Measurements from ENCODE around the gene CNNM1. TPM values are rescaled to one million over a fixed set of nuclear protein-coding genes. Genes with fewer than 3 reads are reported as not detected.

Gene CNNM1
- total and polyA plus RNA-seq, 8 donors, result under 0.01 to 0.87 (median 0.31) TPM; not detected in 1

DNA sequence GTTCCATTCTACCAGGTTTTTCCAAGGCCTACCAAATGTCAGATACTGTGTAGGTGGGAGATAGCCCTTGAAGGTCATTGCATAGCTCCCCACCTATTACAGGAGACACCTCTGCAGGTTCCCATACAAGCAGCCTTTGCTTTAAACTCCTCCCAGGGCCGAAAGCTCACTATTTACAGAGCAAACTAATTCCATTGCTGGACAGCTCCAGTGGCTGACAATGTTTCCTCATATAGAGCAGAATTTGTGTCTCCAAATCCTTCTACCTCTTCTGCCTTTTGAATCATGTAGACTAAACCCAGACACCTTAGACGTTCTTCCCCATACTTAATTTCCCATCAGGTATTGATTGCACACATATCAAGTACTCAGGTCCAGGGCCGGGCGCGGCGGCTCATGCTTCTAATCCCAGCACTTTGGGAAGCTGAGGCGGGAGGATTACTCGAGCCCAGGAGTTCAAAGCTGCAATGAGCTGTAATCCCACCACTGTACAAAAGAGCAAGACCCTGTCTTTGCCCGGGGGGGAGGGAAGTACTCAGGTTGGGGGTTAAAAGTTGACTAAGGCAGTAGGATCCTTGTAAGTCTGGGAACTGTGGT, 2.1 kb downstream of the CNNM1 start:
- TF ChIP-seq, protein P1, sequence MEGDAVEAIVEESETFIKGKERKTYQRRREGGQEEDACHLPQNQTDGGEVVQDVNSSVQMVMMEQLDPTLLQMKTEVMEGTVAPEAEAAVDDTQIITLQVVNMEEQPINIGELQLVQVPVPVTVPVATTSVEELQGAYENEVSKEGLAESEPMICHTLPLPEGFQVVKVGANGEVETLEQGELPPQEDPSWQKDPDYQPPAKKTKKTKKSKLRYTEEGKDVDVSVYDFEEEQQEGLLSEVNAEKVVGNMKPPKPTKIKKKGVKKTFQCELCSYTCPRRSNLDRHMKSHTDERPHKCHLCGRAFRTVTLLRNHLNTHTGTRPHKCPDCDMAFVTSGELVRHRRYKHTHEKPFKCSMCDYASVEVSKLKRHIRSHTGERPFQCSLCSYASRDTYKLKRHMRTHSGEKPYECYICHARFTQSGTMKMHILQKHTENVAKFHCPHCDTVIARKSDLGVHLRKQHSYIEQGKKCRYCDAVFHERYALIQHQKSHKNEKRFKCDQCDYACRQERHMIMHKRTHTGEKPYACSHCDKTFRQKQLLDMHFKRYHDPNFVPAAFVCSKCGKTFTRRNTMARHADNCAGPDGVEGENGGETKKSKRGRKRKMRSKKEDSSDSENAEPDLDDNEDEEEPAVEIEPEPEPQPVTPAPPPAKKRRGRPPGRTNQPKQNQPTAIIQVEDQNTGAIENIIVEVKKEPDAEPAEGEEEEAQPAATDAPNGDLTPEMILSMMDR (IDR thresholded peaks at IDR 0.05), result no peak
- TF ChIP-seq POLR2A (IDR thresholded peaks at IDR 0.05) (no peak), POLR2AphosphoS5 (IDR thresholded peaks at IDR 0.05) (no peak), EP300 (IDR thresholded peaks at IDR 0.05) (no peak)
- Histone ChIP-seq H3K27me3 (peaks cover 11 to 45% (median 36%) of the 10 kb centered on the region in 3 donors), H3K4me3 (no peak overlapping the region), H3K4me1 (peaks cover 14 to 36% (median 25%) of the 10 kb centered on the region in 4 donors), H3K9me3 (no peaks in the 10 kb centered on the region), H3K36me3 (no peaks in the 10 kb centered on the region), H3K27ac (no peak overlapping the region)
- 57 to 65% (median 58%) methylated on average over 9 of the region's 9 CpGs for WGBS, 5 donors
- DNase-seq, result peak in 1 of 2 donors; percentile 59
- intact Hi-C loops (cut with DNase I; ENCODE audit: low total_unique reads), result no loop called here

DNA sequence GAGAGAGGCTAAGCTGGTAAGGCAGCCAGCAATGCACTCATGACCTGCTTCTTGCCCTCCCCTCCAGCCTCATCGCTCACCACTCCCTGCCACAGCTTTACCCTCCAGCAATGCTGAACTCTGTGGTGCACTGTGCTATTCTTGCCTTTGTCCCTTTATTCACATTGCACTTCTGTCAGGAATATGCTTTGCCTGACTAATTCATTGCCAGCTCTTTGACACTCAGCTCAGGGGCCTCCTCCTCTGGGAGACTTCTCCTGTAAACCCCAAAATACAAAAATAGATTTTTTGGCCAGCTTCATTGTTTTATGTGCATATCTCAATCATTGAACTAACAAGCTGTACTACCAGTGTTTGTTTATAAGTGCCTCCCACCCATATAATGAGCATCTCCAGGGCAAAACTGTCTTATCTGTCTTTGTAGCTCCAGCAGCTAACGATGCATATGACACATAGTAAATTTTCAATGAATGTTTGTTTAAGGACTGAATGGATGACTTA, 8.2 kb downstream of the CNNM1 start:
- peaks cover 0 to 4% (median 0%) of the 10 kb centered on the region in 3 donors for H3K27me3 ChIP-seq
- 27 to 53% (median 33%) methylated on average over 2 of the region's 2 CpGs for WGBS, 5 donors
- no peaks in the 10 kb centered on the region for H3K9me3 ChIP-seq
- no peak for DNase-seq
- H3K27ac ChIP-seq, result no peak overlapping the region
- no peaks in the 10 kb centered on the region for H3K36me3 ChIP-seq
- TF ChIP-seq POLR2A (IDR thresholded peaks at IDR 0.05) (no peak), POLR2AphosphoS5 (IDR thresholded peaks at IDR 0.05) (no peak), EP300 (IDR thresholded peaks at IDR 0.05) (no peak)
- TF ChIP-seq, protein P1 (IDR thresholded peaks at IDR 0.05), result no peak
- intact Hi-C loops (cut with DNase I; ENCODE audit: low total_unique reads), result no loop called here
- H3K4me1 ChIP-seq, result peaks cover 0 to 11% (median 3%) of the 10 kb centered on the region in 4 donors
- no peak overlapping the region for H3K4me3 ChIP-seq

DNA sequence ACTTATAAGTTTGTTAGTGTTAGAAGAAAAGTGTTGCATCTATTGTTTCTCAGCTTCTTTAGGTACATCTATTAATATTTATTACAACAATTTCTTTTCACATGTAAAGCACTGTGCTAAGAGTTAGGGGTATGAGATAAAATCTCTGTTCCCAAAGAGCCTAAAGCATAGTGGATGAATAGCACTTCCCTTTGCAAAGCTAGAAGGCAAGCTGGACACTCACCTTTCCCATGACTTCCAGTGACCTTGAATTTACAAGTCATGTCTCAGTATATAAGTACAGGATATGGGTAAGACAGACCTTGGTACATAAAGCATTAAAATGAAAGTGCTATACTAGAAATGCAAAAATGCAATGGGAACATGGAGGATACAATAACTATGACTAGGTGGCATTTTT, 8.7 kb downstream of the CNNM1 start:
- Histone ChIP-seq H3K9me3 (no peaks in the 10 kb centered on the region), H3K4me3 (no peak overlapping the region), H3K36me3 (no peaks in the 10 kb centered on the region), H3K27me3 (peaks cover 0 to under 1% (median 0%) of the 10 kb centered on the region in 3 donors), H3K4me1 (peaks cover 0 to 11% (median 4%) of the 10 kb centered on the region in 4 donors), H3K27ac (no peak overlapping the region)
- DNase-seq, result no peak
- TF ChIP-seq, protein P1 (IDR thresholded peaks at IDR 0.05), result no peak
- TF ChIP-seq EP300 (IDR thresholded peaks at IDR 0.05) (no peak), POLR2A (IDR thresholded peaks at IDR 0.05) (no peak), POLR2AphosphoS5 (IDR thresholded peaks at IDR 0.05) (no peak)
- intact Hi-C loops (cut with DNase I; ENCODE audit: low total_unique reads), result no loop called here

DNA sequence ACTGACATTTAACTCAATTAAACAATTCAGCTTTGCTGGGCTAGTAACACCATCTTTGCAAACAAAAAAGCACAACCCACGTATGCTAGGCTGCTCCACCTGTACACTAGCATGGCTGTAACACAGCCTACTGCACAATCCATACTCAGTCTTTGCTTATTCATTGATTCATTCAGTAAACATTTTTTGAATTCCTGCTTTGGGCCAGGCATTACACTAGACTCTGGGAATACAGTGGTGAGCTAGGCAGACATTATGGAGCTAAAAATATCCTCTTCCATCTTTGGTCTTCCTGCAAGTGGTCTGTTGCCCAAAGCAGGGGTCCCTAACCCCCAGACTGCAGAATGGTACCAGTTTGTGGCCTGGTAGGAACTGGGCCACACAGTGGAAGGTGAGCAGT, 9.9 kb downstream of the CNNM1 start:
- Histone ChIP-seq H3K27me3 (no peaks in the 10 kb centered on the region), H3K36me3 (no peaks in the 10 kb centered on the region), H3K4me1 (peaks cover 0 to 18% (median 4%) of the 10 kb centered on the region in 4 donors), H3K9me3 (no peaks in the 10 kb centered on the region), H3K27ac (no peak overlapping the region), H3K4me3 (no peak overlapping the region)
- DNase-seq, result no peak
- intact Hi-C loops (cut with DNase I; ENCODE audit: low total_unique reads), result no loop called here
- TF ChIP-seq POLR2A (IDR thresholded peaks at IDR 0.05), result no peak
- no peak for TF ChIP-seq POLR2AphosphoS5 (IDR thresholded peaks at IDR 0.05)
- TF ChIP-seq EP300 (IDR thresholded peaks at IDR 0.05), result no peak
- TF ChIP-seq, protein P1 (IDR thresholded peaks at IDR 0.05), result no peak
- WGBS, 5 donors, result 22 to 53% (median 25%) methylated on average over 1 of the region's 1 CpG
